ENCODE data around the gene SUSD3. TPM values are rescaled to one million over a fixed set of nuclear protein-coding genes. Genes with fewer than 3 reads are reported as not detected.

The SUSD3 gene
- total and polyA plus RNA-seq, 10 of the 15 experiments (the other 5 are each of a cell fraction or from before 2014, with no cell fraction given): 2.5 to 92.0 (median 31.1) TPM

GRCh38 chr9:93117924-93118862 is 59.7 kb downstream of the SUSD3 start:
- H3K27ac ChIP-seq (ENCODE audit: control insufficient read depth, insufficient read depth): no peak overlapping the region
- H3K27me3 ChIP-seq (replicated peaks in 1 of 2; ENCODE audit: control insufficient read depth in 2 of 2, insufficient read depth in 2 of 2, low read length in 1 of 2): no peaks in the 10 kb centered on the region
- H3K9ac ChIP-seq (ENCODE audit: control insufficient read depth, insufficient read depth, low read length): no peak overlapping the region
- no TSS peak for BruUV-seq (replicated peaks)
- POLR2A ChIA-PET: interaction anchor here (0.6 kb wide), 1 partner anchor 164 kb away, joined by 3 read pairs; no protein-coding TSS in a partner anchor
- H3K9me3 ChIP-seq (replicated peaks; ENCODE audit: control insufficient read depth, insufficient read depth, low read length): no peaks in the 10 kb centered on the region
- SMC1A ChIA-PET (ENCODE audit: uncharacterized antibody, unreplicated experiment): interaction anchor here (0.7 to 2.7 kb wide), 5 partner anchors 10 to 339 kb away, joined by 3 to 12 read pairs (median 3); no protein-coding TSS in a partner anchor
- H3K36me3 ChIP-seq (ENCODE audit: control insufficient read depth in 2 of 2, insufficient read depth in 2 of 2, low read length in 1 of 2): peaks cover 0 to 7% of the 10 kb centered on the region in 2 experiments; a peak in 2 of 4 replicates
- H4K20me1 ChIP-seq (ENCODE audit: control insufficient read depth, insufficient read depth): no peaks in the 10 kb centered on the region
- 85% methylated on average over 12 of the region's 12 CpGs for WGBS (ENCODE audit: insufficient coverage, insufficient replicate concordance, low lambda C conversion rate, missing lambda C conversion rate)
- no peak for FAIRE-seq
- no peaks in the 10 kb centered on the region for H3K79me2 ChIP-seq (ENCODE audit: control insufficient read depth, insufficient read depth, low read length)
- CTCF ChIA-PET: interaction anchor here (1.0 to 2.8 kb wide), 3 partner anchors 9 to 128 kb away, joined by 3 to 35 read pairs (median 3); no protein-coding TSS in a partner anchor
- TF ChIP-seq TARDBP (IDR thresholded peaks at IDR 0.05; ENCODE audit: borderline replicate concordance): no peak
- no peak for TF ChIP-seq PKNOX1 (IDR thresholded peaks at IDR 0.05)
- TF ChIP-seq KAT2A (conservative IDR thresholded peaks at IDR 0.05; ENCODE audit: control insufficient read depth, low read depth, low read length): no peak
- no peak for TF ChIP-seq MEF2B (IDR thresholded peaks at IDR 0.05; ENCODE audit: partially characterized antibody, poor library complexity, severe bottlenecking)
- intact Hi-C loops (cut with micrococcal nuclease; ENCODE audit: unreplicated experiment): no loop called here
- no peak overlapping the region for H3K4me3 ChIP-seq
- peaks cover 12% of the 10 kb centered on the region for H3K4me1 ChIP-seq (ENCODE audit: control insufficient read depth, insufficient read depth, low read length)
- RAD21 ChIA-PET (ENCODE audit: unreplicated experiment): interaction anchor here (0.9 kb wide), 1 partner anchor 9 kb away, joined by 4 read pairs; no protein-coding TSS in a partner anchor
- no peak for DNase-seq (ENCODE audit: low read depth, low spot score)
- no peak overlapping the region for H3K4me2 ChIP-seq (ENCODE audit: control insufficient read depth, insufficient read depth)
- H2AFZ ChIP-seq (ENCODE audit: control insufficient read depth, low read depth, low read length): no peak overlapping the region
- no peak for ATAC-seq
- in situ Hi-C loops (cut with MboI): no loop called here
